GM18508 (cell line): ENCODE results near the gene SRD5A1.

Experiments
- ATAC-seq: cut with Tn5 transposase; IDR thresholded peaks from one replicate; pipeline ENCODE4 v1.9.1; 2021; ENCODE audit warnings: moderate number of reproducible peaks; ENCODE audit not compliant: insufficient read depth, unreplicated experiment

The SRD5A1 gene, protein sequence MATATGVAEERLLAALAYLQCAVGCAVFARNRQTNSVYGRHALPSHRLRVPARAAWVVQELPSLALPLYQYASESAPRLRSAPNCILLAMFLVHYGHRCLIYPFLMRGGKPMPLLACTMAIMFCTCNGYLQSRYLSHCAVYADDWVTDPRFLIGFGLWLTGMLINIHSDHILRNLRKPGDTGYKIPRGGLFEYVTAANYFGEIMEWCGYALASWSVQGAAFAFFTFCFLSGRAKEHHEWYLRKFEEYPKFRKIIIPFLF

DNA sequence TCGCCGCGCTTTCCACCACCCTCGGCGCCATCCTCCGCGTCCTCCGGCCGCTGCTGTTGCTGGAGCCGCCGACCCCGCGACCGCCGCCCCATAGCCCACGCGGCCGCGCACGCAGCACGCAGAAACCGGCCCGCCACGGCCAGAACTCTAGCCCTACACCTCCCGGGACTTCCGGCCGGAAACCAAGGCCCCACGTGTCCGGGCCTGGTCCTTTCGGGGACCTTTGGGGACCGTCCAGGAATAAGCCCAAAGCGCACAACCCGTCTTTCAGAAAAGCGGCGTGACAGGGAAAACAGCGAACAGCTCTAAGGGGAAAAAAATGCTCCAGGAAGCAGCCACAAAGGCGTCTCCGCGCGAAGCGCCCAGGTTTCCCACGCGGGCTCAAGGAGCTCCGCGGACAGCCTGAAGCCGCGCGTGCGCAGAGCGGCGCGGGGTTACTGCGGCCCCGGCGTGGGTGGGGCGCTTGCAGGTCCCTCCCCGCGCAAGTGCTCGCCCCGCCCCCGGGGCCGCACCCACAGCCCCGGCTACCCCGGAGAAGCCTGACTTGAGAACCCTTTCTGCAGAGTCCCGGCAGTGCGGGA, at the start of gene SRD5A1, which contains the start of gene NSUN2:
SRD5A1 (plus strand) TSS at position 553 of the 581 bp plus-strand sequence. CDS start 137 bp downstream, outside the sequence.
NSUN2 (minus strand) TSS at position 157 of the 581 bp plus-strand sequence; CDS start at position 92, 65 bp downstream.
- peak; percentile 65 for ATAC-seq

DNA sequence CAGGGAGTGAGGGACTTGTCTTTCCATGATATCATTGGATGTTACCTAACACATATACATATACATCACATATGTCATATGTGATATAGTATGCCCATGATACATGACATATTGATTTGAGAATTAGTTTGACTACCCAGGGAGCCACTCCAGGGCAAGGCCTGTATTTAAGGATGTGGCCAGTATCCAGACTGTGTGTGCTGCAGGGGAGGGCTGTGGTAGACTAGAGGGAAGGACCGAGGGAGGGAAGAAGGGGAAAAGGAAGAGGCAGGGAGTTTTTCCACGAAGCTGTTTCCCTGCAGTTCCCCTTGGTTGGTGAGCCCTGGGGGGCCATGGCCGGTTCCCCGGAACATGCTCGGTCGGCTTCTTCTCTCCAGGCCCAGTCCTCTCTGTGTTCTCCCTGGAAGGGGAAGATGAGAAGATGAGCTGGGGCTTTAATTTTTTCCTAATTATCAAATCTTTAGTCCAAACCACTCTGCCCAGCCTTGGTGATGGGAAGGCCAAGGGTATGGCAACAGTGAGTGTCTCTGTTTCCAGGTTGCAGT, 49.1 kb upstream of the SRD5A1 start:
- ATAC-seq: no peak

DNA sequence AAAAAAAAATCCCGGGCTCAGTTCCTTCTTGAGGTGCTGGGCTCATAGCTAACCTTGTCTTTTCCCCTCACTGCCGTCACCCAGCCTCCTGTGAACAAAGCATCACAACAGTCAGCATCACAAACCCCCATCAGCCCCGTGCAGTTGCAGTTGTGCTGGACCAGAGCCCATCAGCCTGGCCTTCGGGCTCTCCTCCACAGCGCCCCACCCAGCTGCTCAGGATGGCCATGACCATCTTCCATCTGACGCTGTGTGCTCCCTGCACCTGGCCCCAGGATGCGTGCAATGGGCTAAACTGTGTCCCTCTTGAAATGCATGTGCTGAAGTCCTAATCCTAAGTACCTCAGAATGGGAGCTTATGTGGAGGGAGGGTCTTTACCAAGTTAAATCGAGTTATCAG, 48.5 kb upstream of the SRD5A1 start:
- no peak for ATAC-seq

DNA sequence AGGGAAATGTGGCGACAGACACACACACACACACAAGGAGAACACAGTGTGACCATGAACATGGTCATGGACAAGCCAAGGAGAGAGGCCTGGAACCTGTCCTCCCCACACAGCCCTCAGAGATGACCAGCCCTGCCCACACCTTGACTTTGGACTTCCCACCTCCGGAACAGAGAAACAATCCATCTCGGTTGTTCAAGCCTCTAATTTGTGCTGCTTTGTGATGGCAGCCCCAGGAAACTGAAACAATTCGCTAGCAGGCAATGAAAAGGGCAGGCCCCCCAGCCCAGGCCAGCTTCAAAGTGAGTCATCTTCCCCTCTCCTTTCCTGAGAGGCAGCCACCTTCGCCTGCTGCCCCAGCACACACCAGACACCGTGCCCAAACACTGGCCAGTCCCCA, 48.1 kb upstream of the SRD5A1 start:
- ATAC-seq: no peak

DNA sequence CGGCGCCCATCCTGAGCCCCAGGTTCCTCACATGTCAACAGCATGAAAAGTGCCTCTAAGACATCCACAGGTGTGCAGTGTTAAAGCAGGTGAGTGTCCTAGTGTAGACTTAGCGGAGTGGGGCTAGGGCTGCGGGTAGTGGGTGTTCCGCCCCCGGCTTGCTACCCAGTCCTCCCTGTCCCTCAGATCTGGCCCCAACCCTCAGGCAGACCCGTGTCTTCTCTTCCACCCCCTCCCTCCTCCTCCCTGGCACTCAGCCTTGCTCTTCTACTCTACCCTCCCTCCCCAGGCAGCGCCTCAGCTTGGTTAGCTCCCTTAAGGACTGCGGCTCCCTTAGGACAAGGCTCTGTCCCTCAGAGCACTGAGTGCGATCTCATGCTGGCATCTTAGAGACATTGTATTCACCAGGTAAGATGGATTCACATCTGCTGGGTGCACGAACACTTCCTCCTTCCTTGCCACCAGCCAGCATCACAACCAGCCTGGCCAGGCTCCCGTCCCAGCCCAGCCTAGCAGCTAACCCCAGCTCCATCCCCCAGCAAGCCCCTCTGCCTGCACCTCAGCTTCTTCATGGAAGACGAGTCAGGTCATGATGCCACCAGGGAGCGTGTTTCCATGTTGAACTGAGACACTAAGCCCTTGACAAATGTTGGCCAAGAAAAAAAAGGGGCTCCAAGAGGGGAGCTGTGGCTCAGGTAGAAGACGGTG, 47.1 kb upstream of the SRD5A1 start:
- no peak for ATAC-seq

DNA sequence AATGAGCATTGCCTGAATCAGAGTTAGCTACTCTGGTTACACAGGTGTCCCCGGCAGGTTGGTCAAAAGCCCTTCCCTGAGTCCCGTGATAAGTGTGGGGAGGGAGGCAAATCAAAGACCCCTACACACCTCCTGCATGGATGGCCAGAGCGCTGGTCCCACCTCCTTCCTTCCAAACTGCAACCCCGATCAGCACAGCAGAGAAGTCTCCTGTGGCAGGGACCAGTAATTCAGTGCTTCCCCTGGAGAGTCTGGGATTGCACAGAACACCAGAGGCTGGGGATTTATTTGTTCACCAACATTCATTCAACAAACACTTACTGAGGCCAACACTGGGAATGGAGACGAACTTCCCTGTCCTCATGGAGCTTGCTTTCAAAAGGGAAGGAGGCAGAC, 46.6 kb upstream of the SRD5A1 start:
- no peak for ATAC-seq

DNA sequence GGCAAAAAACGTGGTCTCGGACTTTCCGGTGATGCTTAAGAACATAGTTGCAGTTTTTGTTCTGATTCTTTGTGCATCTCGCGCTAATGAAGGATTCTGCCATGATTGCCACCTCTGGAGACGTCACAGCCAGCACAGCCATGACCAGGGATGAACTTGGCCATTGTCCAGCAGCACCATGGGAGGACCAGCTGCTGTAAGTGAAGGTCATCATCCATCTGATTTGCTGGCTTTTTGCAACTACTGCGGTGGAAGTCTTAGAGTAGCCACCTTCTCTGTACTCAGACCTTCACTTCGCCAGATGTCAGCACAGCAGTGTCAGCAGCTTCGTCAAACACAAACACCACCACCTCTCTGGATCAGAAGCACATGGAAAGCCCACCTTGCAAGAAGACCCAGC, 46.1 kb upstream of the SRD5A1 start:
- no peak for ATAC-seq

DNA sequence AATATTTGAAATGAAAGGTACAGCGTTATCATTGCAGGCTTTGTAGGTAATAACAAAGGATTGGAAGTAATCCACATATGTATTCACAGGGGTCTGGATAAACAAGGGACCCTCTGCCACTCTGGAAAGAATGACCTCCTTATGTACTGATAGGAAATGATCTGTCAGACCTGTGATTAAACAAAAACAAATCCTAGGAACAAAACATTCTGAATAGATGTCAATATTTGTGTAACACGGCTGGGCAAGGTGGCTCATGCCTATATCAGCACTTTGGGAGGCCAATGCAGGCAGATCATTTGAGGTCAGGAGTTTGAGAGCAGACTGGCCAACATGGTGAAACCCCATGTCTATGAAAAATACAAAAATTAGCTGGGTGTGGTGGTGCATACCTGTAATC, 42.7 kb upstream of the SRD5A1 start:
- ATAC-seq: no peak

DNA sequence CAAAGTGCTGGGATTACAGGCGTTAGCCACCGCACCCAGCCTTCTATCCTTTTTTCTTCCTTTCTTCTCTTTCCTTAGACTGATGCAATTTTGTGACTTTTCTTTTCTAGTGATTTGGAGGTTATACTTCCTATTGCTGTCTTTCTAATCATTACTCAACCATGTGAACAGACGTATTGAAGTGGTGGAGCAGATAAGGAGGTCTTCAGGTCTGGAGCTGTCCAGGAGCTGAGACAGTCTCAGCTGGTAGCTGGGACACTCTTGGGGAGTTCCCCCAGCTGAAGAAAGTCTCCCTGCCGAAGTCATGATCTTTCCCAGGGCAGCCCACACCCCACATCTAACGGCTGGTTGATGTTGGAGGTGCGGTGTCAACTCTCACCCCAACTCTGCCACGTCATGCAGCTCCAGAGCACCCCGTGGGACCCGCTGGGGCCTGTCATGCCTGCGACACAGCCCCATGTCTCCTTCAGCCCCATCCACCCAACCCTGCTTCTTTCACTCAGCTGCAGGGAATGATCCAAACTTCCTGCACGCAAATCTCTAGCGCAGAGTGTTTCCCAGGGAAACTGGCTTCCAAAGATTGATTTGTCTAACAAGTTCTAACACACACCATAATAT, 41.5 kb upstream of the SRD5A1 start:
- ATAC-seq: no peak

DNA sequence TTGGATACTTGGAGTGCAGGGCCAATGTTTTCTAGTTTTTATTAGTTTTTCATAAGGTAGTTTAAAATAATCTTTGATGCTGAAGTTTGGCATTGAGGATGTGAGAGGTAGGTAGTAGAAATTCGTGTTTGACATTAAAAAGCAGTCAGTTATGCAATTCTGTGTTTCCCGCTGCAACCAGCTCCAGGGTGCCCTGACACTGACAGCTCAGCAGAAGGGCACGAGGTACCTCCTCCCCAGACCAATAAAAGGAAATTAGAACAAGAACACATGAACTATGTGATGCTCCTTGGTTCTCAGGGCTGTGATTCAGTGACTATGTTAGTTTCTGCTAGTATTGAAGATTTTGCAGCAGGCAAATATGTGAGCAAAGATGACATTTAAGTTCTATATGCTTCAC, 40.6 kb upstream of the SRD5A1 start:
- no peak for ATAC-seq

DNA sequence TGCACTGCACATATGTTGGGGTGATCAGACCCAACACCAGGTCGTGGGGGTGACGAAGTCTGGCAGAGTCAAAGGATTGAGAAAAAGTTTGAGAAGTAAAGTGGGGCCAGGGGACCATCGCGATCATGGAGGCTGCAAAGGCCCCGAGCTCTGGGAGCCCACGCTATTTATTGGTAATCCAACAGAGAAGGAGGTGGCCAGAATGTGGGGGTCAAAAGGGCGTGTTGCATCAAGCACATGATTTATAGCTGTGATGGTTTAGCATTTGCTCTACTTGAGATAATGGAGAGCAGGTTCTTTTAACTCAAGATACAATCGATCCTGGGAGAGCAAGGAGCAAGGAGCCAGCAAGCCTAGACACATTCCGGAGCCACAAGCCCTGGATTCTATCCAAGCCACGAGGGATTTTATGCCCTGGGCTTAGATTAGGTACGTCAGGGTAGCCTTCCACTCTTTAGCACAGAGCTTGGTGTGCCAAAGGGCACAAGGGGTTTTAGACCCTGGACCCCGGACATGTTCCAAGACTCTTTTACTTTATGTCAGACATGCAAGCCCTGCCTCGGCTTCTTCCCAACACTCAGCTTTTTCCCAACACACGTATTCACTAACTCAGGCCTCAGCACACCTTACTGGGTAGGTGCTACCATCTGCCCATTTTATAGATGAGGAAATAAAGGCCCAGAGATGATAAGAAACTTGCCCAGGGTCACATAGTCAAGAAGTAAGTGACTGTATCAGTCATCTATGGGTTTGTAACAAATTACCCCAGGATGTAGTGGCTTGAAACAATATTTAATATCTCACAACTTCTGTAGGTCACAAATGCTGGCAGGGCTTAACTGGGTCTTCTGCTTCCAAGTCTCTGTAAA, 39.9 kb upstream of the SRD5A1 start:
- no peak for ATAC-seq

DNA sequence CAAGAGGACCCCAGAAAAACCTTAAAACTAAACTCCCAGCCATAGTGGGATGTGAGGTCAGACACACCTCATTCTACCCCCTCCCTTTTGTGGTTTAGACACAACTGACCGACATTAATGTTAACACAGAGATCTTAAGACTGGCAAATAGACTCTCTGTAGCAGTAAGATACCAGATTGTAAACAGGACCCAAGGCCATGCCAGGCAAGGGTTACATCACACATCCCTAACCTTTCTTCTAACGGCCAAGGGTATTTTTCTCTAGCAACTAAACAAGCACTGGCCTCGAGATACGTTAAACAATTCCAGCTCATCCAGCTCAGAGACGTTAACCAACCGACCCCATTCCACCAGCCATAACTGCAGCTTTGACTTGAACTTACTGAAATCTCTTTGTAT, 39.2 kb upstream of the SRD5A1 start:
- no peak for ATAC-seq

DNA sequence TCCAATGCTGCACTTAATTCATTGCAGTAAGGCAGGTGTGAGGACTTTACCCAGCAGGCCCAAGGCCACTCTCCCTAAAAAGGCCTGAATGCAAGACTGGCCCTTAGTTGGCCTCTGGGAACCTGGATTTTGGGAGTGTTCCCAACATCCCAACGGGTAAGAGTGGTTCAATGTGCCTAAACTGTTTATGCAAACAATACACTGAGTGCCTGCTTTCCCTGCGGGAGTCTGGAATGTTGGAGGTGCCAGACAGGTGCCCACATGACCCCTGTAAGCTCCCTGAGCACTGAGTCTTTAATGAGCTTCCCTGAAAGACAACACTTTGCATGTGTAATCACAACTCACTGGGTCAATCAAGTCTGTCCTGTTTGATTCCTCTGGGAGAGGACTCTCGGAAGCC, 37.8 kb upstream of the SRD5A1 start:
- no peak for ATAC-seq

DNA sequence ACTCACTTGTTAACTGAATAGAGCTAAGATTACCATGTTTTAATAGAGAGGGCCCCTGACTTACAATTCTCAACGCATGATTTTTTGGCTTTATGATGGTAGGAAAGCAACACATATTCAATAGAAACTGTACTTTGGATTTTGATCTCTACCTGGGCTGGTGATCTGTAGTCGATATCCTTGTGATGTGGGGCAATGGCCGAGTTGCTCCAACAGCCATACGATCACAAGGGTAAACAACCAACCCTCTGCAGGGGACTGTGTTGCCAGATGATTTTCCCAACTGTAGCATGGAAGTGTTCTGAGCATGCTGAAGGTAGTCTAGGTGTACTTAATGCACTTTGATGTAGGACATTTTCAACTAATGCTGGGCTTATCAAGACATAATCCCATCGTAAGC, 36.9 kb upstream of the SRD5A1 start:
- ATAC-seq: no peak

DNA sequence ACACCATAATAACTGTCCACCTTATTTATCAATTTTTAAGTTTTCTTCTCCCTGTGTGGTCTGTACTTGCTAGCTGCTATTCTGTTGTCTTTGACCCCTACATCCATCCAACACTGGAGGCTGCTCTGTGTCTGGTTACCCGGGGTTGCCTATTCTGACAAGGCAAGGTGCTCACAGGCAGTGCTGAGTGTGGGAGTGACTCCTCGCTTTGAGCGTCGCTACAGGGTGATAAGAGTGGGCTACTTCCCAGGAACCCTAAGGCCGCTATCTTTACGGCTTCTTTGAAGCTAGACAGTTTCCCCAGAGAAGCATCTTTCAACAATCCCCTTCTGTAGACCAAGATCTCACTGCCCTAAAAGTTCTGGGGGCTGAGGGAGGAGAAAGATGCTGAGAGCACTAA, 35.7 kb upstream of the SRD5A1 start:
- no peak for ATAC-seq

DNA sequence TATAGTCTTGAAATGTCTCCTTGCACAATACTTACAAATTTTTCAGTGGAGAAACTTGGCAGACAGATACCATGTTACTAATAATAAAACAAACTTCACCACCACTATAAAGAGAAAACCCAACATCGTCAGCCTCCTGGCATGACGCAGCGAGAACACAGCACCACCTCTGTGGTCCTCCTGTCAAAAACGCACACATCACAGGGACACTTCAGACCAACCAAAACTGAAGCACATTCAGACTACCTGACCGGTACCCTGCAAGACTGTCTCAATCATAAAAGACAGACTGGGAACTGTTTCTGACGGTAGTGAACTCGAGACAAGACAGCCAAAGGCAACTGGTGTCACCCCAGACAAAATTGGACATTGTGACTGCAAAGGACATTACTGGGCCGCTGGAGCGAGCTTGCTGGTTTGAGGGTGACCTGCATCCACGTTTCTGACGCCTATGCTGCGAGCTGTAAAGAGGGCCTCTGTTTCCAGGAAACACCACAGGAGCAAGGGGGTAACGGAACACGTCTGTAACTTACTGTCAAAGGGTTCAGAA, 34.8 kb upstream of the SRD5A1 start:
- no peak for ATAC-seq

DNA sequence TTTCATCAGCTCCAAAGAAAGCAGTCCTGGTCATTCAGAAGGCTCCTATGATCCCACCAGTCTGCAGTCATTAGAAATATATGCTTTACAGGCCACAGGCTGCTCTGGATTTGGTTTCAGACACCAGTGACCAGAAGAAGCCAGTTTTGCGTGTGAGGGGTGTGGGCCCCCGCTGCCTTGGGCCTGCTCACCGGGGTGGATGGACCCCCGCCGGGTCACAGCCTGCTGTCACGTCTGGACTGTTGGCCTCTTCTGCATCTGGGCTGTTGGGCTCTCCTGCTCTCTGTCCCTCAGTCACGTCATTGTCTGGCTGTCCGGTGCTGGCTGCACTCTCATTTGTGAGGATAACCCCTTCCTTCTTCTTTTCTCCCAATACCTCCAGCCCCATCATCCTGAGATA, 33.5 kb upstream of the SRD5A1 start:
- ATAC-seq: no peak

DNA sequence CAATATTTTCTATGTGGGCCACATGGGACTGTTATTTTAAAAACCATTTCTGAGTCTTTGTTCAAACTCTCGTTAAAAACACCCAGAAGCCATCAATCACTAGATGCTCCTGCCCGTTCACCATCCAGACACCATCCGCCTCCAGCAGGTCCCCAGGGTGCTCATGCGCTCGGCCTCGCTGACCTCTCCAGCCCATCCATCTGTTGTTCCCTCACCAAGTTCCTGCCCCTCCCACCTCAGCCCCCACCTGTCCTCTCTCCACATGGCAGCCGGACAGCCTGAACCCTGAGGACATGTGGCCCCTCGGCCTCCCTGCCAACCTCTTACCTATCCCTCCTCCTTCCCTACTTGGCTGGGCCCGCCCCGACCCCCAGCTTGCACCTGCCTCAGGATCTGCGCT, 32.0 kb upstream of the SRD5A1 start:
- no peak for ATAC-seq

DNA sequence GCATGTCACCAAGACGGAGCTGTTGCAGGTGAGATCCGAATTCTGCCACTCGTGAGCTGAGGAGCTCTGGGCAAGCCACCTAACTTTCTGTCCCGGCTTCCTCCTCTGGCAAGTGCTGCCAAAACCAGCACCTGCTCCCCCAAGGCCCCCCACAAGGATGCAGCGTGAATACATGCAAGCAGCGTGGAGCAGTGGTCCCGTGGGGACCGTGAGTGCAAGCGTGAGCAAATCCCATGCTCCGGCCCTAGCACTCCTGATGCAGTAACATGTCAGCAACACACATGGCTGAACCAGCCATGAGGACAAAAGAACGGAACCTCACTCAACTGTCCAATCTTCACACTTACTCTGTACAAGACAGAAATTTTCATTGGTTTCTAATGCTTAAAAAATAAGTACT, 31.4 kb upstream of the SRD5A1 start:
- ATAC-seq: no peak

DNA sequence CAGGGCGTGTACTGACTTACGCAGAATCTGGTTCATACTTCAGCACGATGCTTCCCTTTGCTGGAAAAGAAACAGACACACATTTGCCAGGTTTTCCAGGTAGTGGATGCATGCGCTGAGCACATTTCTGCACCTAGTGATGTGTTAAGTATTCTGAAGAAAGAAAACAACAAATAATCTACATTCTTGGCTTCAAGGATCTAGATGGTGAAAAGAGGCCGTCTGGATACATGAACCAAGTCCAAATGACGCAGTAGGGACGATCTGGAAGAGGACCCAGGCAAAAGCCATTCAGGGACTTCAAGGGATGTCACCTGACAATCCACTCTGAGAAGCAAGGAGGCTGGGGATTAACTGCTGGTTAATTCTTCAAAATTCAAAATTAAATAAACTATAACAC, 30.8 kb upstream of the SRD5A1 start:
- no peak for ATAC-seq
